22Rv1 (cell line): ENCODE data around the gene CRNKL1.

Experiments
- ZFX ChIP-seq: fragments of 450-650 bp; IDR thresholded peaks from 2 replicates; pipeline ENCODE4 v1.6.1; 2017; ENCODE audit warnings: antibody characterized with exemption, borderline replicate concordance
- TF ChIP-seq, protein P1 (sequence below): fragments of 450-650 bp; IDR thresholded peaks from 2 replicates; pipeline ENCODE4 v1.5.1; 2017; ENCODE audit warnings: mild to moderate bottlenecking

DNA sequence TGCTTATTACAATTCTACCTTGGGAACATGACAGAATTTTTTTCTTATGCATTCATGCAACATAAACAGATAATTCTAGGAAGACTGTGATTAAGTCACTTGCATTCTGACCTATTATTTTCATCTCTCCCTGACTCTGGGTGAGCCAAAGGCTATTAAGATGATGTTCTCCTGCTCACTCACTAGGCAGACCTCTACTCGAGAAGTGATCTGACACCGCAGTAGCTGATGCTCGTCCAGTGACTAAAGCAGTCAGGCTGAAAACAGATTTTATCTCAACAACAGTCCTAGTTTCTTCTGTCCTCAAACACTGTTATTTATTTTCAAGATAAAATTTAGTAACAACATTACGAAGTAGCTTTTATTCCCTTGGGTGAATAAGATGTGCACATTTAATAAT, 17.8 kb downstream of the CRNKL1 start:
- TF ChIP-seq, protein P1, sequence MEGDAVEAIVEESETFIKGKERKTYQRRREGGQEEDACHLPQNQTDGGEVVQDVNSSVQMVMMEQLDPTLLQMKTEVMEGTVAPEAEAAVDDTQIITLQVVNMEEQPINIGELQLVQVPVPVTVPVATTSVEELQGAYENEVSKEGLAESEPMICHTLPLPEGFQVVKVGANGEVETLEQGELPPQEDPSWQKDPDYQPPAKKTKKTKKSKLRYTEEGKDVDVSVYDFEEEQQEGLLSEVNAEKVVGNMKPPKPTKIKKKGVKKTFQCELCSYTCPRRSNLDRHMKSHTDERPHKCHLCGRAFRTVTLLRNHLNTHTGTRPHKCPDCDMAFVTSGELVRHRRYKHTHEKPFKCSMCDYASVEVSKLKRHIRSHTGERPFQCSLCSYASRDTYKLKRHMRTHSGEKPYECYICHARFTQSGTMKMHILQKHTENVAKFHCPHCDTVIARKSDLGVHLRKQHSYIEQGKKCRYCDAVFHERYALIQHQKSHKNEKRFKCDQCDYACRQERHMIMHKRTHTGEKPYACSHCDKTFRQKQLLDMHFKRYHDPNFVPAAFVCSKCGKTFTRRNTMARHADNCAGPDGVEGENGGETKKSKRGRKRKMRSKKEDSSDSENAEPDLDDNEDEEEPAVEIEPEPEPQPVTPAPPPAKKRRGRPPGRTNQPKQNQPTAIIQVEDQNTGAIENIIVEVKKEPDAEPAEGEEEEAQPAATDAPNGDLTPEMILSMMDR: no peak
- no peak for TF ChIP-seq ZFX
